Measurements from ENCODE around the gene CD93. TPM values are rescaled to one million over a fixed set of nuclear protein-coding genes. Genes with fewer than 3 reads are reported as not detected.

Gene CD93
- total and polyA plus RNA-seq, 3 donors from 2014 or later = 9.4 to 14.8 (median 14.2) TPM

DNA sequence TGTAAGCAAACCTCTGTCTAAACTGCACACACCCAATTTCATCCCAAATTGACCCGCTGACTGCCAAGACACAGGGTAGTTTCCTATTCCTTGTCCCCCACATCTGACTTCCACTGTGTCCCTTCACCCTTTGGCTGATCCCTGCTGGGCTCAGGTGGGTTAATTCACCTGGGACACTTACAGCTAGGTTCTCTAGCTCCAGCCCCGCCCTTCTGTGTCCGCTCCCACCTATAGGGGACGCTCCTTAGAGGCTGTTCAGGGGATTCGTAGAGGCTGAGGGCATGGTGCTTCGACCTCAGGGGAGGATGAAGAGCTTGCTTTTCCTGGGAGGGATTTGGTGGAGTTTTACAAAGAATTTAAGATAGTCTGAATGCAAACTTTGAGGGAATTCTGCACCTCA lies 4.0 kb upstream of the CD93 start:
- Histone ChIP-seq H3K9me3 (no peaks in the 10 kb centered on the region), H3K4me1 (peaks cover 43% of the 10 kb centered on the region), H3K27ac (peak overlapping the region; percentile 50 to 61), H3K27me3 (no peaks in the 10 kb centered on the region), H3K36me3 (ENCODE audit: low read depth, missing control alignments) (no peaks in the 10 kb centered on the region), H3K4me3 (no peak overlapping the region)
- DNase-seq = no peak
- WGBS, 2 donors = 54 to 75% methylated on average over 4 to 6 of the region's 6 CpGs
- no peak for TF ChIP-seq POLR2A (IDR thresholded peaks at IDR 0.05)
- TF ChIP-seq, protein P1, sequence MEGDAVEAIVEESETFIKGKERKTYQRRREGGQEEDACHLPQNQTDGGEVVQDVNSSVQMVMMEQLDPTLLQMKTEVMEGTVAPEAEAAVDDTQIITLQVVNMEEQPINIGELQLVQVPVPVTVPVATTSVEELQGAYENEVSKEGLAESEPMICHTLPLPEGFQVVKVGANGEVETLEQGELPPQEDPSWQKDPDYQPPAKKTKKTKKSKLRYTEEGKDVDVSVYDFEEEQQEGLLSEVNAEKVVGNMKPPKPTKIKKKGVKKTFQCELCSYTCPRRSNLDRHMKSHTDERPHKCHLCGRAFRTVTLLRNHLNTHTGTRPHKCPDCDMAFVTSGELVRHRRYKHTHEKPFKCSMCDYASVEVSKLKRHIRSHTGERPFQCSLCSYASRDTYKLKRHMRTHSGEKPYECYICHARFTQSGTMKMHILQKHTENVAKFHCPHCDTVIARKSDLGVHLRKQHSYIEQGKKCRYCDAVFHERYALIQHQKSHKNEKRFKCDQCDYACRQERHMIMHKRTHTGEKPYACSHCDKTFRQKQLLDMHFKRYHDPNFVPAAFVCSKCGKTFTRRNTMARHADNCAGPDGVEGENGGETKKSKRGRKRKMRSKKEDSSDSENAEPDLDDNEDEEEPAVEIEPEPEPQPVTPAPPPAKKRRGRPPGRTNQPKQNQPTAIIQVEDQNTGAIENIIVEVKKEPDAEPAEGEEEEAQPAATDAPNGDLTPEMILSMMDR (IDR thresholded peaks at IDR 0.05) = no peak
- intact Hi-C loops (cut with DNase I; ENCODE audit: low total_unique reads) = no loop called here

DNA sequence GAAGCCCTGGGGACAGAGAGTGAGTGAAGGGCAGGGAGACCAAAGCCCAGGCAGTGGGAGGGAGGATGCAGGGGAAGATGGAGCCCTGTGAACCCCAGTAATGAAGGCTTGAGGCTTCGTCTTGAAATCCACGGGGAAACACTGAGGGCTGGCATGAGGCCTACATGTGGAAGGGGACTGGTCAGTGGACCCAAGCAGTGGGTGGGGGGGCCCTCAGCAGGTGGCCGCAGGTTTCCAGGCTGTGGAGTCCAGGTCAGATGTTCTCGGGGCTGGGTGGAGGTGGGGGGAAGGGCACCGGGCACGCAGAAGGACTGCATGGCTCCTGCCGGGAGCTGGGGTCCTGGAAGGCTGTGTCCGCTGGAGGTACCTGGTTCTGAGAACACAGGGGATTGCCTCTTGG lies 2.7 kb upstream of the CD93 start:
- intact Hi-C loops (cut with DNase I; ENCODE audit: low total_unique reads) = no loop called here
- H3K27ac ChIP-seq = no peak overlapping the region
- no peak for TF ChIP-seq POLR2A (IDR thresholded peaks at IDR 0.05)
- TF ChIP-seq, protein P1 (IDR thresholded peaks at IDR 0.05) = no peak
- no peaks in the 10 kb centered on the region for H3K9me3 ChIP-seq
- H3K4me1 ChIP-seq = peaks cover 43% of the 10 kb centered on the region
- H3K36me3 ChIP-seq (ENCODE audit: low read depth, missing control alignments) = no peaks in the 10 kb centered on the region
- no peak for DNase-seq
- 91% methylated on average over 7 to 8 of the region's 8 CpGs for WGBS, 2 donors
- no peaks in the 10 kb centered on the region for H3K27me3 ChIP-seq
- no peak overlapping the region for H3K4me3 ChIP-seq

DNA sequence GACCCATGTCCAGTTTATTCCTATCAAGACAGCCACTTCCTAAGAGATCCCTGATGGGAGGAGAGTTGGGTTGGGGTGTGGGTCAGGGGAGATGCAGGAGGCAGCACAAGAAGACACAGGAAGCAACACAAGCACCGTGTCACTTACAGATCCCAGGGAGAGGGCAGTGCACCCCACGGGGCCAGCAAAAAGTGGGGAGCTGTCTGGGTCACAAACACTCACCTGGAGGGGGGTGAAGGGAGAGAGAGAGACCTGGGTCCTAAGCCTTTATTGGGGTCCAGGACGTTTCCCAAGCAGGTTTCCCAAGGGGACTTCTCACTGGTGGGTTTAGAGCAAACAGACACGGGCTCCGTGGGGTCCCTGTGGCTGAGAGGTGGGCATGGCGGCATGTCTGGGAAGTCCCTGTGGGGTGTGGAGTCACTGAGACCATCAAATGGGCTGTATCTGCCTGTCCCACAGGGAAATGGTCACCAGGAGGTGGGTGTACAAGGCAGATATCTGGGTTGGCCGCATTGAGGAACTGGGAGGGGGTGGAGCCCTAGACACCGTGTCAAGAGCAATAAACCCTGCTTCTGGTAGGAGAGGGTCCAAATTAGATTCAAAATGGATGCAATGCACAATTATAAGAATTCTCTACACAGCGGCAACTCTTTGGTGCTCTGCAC lies 1.6 kb upstream of the CD93 start:
- Histone ChIP-seq H3K27me3 (no peaks in the 10 kb centered on the region), H3K9me3 (no peaks in the 10 kb centered on the region), H3K36me3 (ENCODE audit: low read depth, missing control alignments) (no peaks in the 10 kb centered on the region), H3K4me1 (peaks cover 43% of the 10 kb centered on the region), H3K4me3 (no peak overlapping the region), H3K27ac (peak overlapping the region; percentile 82 to 91)
- TF ChIP-seq POLR2A (IDR thresholded peaks at IDR 0.05) = no peak
- TF ChIP-seq, protein P1 (IDR thresholded peaks at IDR 0.05) = no peak
- intact Hi-C loops (cut with DNase I; ENCODE audit: low total_unique reads) = no loop called here
- no peak for DNase-seq
- WGBS, 2 donors = 75 to 87% methylated on average over 8 to 9 of the region's 9 CpGs

DNA sequence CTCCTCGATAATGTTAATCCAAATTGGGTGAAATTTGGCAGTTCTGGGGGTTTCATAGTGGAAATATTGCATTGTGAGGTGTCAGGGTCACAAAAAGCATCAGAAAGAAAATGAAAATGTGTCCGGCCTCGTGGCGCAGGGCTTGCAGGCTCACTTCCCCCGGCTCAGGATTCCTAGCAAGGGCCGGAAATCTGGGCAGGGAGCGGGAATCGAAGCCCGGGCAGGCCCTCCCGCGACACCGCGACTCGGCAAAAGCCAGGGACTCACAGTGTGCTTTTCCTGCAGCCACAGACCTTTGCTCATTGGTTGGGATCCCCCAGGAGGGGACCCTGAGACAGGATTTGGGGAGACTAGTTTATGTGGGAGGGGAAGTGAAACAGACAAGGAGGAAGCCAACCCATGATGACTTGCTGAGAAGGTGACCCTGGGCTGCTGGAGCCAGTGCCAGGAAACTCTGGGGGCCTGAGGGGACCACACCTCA lies 847 bp upstream of the CD93 start:
- Histone ChIP-seq H3K36me3 (ENCODE audit: low read depth, missing control alignments) (no peaks in the 10 kb centered on the region), H3K27me3 (no peaks in the 10 kb centered on the region), H3K27ac (peak overlapping the region; percentile 82 to 91), H3K9me3 (no peaks in the 10 kb centered on the region), H3K4me1 (peaks cover 43% of the 10 kb centered on the region), H3K4me3 (peak overlapping the region in 1 of 2 donors; percentile 56)
- intact Hi-C loops (cut with DNase I; ENCODE audit: low total_unique reads) = no loop called here
- 35 to 36% methylated on average over 14 of the region's 14 CpGs for WGBS, 2 donors
- no peak for TF ChIP-seq POLR2A (IDR thresholded peaks at IDR 0.05)
- TF ChIP-seq, protein P1 (IDR thresholded peaks at IDR 0.05) = no peak
- DNase-seq = peak; percentile 36

Data from testis (tissue), 3 donors.